ENCODE data around the gene MYCN. TPM values are rescaled to one million over a fixed set of nuclear protein-coding genes. Genes with fewer than 3 reads are reported as not detected.
A peak's percentile ranks its signal among the peaks of the same experiment; 100 is the strongest.

Gene MYCN
- polyA plus RNA-seq, 3 donors, result not detected

- Histone ChIP-seq H3K79me2 (ENCODE audit: insufficient read depth, low read length) (no peaks in the 10 kb centered on the region), H3K27me3 (ENCODE audit: control insufficient read depth in 2 of 2, insufficient read depth in 2 of 2, low read length in 2 of 2) (no peaks in the 10 kb centered on the region), H3K4me1 (ENCODE audit: control insufficient read depth in 1 of 2, insufficient read depth in 2 of 2, low read length in 2 of 2) (peaks cover 8% of the 10 kb centered on the region in 2 donors), H4K20me1 (ENCODE audit: insufficient read depth, low read length) (no peaks in the 10 kb centered on the region), H3K9ac (ENCODE audit: insufficient read depth, low read length, poor library complexity, severe bottlenecking) (no peak overlapping the region), H3K27ac (ENCODE audit: low read depth in 1 of 2, low read length in 2 of 2) (no peak overlapping the region), H2AFZ (ENCODE audit: insufficient read depth, low read depth, low read length, poor library complexity, severe bottlenecking) (no peak overlapping the region), H3K9me3 (replicated peaks in 1 of 2; ENCODE audit: control insufficient read depth in 1 of 2, insufficient read depth in 1 of 2, low read length in 2 of 2) (no peaks in the 10 kb centered on the region), H3K4me3 (replicated peaks in 1 of 3; ENCODE audit: low read depth in 2 of 3, low read length in 3 of 3) (no peak overlapping the region), H3K4me2 (replicated peaks; ENCODE audit: extremely low read depth, low read length, poor library complexity, severe bottlenecking) (no peak overlapping the region), H3K36me3 (replicated peaks in 1 of 2; ENCODE audit: control insufficient read depth in 1 of 2, insufficient read depth in 2 of 2, low read length in 2 of 2) (no peaks in the 10 kb centered on the region)
- H3K9me3 Mint-ChIP-seq, result no peaks in the 10 kb centered on the region
- peaks cover 9% of the 10 kb centered on the region for H3K4me1 Mint-ChIP-seq
- peaks cover 0 to 4% (median 2%) of the 10 kb centered on the region in 3 donors for H3K27me3 Mint-ChIP-seq (ENCODE audit: low read depth in 3 of 3)
- 91% methylated on average over 3 of the region's 5 CpGs for WGBS (ENCODE audit: insufficient coverage)
- H3K27ac Mint-ChIP-seq, result no peak overlapping the region
- H3K36me3 Mint-ChIP-seq, result no peaks in the 10 kb centered on the region
- no peak for DNase-seq
- intact Hi-C loops (cut with micrococcal nuclease), result no loop called here
- no peak overlapping the region for H3K4me3 Mint-ChIP-seq
- TF ChIP-seq CTCF (IDR thresholded peaks at IDR 0.05), result no peak
Measured at GRCh38 chr2:15970701-15971100, 30.4 kb downstream of the MYCN start.

- H3K9me3 ChIP-seq (replicated peaks in 1 of 2; ENCODE audit: control insufficient read depth in 1 of 2, insufficient read depth in 1 of 2, low read length in 2 of 2), result no peaks in the 10 kb centered on the region
- Mint-ChIP-seq H3K27me3 (ENCODE audit: low read depth in 3 of 3) (peaks cover 0 to 4% (median 2%) of the 10 kb centered on the region in 3 donors), H3K4me3 (no peak overlapping the region), H3K36me3 (no peaks in the 10 kb centered on the region), H3K27ac (peak overlapping the region in 1 of 7 donors; percentile 10), H3K4me1 (peaks cover 2% of the 10 kb centered on the region), H3K9me3 (no peaks in the 10 kb centered on the region)
- no peak overlapping the region for H3K4me3 ChIP-seq (replicated peaks in 1 of 3; ENCODE audit: low read depth in 2 of 3, low read length in 3 of 3)
- 84% methylated on average over 4 of the region's 7 CpGs for WGBS (ENCODE audit: insufficient coverage)
- no peak for TF ChIP-seq CTCF (IDR thresholded peaks at IDR 0.05)
- intact Hi-C loops (cut with micrococcal nuclease), result no loop called here
- H3K79me2 ChIP-seq (ENCODE audit: insufficient read depth, low read length), result no peaks in the 10 kb centered on the region
- DNase-seq, result no peak
- H3K36me3 ChIP-seq (replicated peaks in 1 of 2; ENCODE audit: control insufficient read depth in 1 of 2, insufficient read depth in 2 of 2, low read length in 2 of 2), result no peaks in the 10 kb centered on the region
- H3K27me3 ChIP-seq (ENCODE audit: control insufficient read depth in 2 of 2, insufficient read depth in 2 of 2, low read length in 2 of 2), result no peaks in the 10 kb centered on the region
- peaks cover 2% of the 10 kb centered on the region in 2 donors for H3K4me1 ChIP-seq (ENCODE audit: control insufficient read depth in 1 of 2, insufficient read depth in 2 of 2, low read length in 2 of 2)
- no peak overlapping the region for H3K9ac ChIP-seq (ENCODE audit: insufficient read depth, low read length, poor library complexity, severe bottlenecking)
- no peaks in the 10 kb centered on the region for H4K20me1 ChIP-seq (ENCODE audit: insufficient read depth, low read length)
- no peak overlapping the region for H3K27ac ChIP-seq (ENCODE audit: low read depth in 1 of 2, low read length in 2 of 2)
- no peak overlapping the region for H2AFZ ChIP-seq (ENCODE audit: insufficient read depth, low read depth, low read length, poor library complexity, severe bottlenecking)
- H3K4me2 ChIP-seq (replicated peaks; ENCODE audit: extremely low read depth, low read length, poor library complexity, severe bottlenecking), result no peak overlapping the region
Measured at GRCh38 chr2:15971351-15971750, 31.0 kb downstream of the MYCN start.

All from CD14-positive monocyte (primary cell).